ENCODE measurements around the gene GLTP.
"Not testable (repeated sequence)": the region's sequence is repeated elsewhere in the genome, so short reads cannot be mapped to it uniquely, and the experiment has no call there.

The GLTP gene

DNA sequence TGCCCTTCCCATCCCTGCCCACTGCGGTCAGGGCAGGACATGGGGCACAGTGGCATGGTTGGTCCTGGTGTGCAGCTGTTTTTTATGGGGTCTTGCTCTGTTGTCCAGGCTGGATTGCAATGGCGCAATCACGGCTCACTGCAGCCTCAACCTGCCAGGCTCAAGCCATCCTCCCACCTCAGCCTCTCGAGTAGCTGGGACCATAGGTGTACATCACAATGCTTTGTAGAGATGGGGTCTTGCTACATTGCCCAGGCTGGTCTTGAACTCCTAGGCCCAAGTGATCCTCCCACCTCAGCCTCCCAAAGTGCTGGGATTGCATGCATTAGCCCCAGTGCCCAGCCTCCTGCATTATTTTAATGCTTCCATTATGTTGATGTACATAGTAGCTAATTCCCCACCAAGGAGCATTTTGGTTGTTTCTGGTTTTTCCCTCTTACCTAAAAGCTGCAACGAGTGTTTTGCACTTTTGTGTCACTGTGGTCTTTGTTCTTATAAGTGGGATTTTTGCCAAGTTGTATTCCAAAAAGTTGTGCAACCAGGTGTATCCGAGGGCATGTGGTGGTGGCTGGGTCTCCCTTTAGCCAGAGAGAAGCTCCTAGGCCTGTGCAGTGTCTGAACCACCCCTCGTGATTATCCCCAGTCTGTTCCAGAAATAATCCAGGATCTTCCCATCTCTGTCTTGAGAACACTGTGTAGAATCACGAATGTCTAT lies 30.1 kb upstream of the GLTP start:
- in situ Hi-C loops (cut with HindIII; ENCODE audit: low pct_ligation_motif_present, low pct_unique_long_range_greater_than_20kb, low sequenced_read_pairs): no loop called here
- no peak for DNase-seq

DNA sequence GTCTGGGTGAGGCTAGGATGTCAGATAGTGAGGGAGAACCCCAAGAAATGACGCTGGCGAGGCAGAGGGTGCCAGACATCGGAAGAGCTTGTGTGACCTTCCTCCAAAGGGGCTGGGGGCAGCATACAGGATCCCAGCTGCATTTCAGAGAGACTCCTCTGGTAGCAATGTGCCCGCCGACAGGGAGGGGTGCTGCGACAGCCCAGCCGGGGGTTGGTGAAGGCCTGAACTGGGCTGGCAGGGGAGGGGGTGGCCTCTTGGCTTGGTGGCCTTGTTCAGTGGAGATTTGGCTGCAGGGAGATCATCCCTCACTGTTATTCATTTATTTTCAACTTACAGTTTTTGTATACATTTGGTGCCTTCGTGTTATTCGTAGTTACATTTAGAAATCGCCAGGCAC lies 25.0 kb upstream of the GLTP start:
- in situ Hi-C loops (cut with HindIII; ENCODE audit: low pct_ligation_motif_present, low pct_unique_long_range_greater_than_20kb, low sequenced_read_pairs): no loop called here

DNA sequence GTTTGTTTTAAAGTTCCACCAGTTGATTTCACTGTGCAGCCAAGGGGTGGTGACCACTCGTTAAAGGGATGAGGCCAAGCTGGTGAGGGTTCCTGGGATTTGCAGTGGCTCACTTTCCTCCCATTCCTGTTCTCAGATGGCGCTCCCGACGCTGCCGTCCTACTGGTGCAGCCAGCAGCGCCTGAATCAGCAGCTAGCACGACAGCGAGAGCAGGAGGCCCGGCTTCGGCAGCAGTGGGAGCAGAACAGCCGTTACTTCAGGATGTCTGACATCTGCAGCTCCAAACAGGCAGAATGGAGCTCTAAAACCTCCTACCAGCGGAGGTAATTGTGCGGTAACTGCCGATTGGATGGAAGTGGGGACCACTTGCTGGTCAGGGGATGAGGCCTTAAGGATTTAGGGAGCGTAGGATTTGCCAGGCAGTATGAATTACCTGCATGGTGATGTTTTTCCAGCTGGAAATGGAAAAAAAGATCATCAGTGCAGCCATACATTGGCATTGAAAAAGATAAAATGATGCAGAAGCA lies 22.6 kb upstream of the GLTP start:
- in situ Hi-C loops (cut with HindIII; ENCODE audit: low pct_ligation_motif_present, low pct_unique_long_range_greater_than_20kb, low sequenced_read_pairs): no loop called here

More for the DNA sequence above, 25.0 kb upstream of the GLTP start:
- no peak for DNase-seq

DNA sequence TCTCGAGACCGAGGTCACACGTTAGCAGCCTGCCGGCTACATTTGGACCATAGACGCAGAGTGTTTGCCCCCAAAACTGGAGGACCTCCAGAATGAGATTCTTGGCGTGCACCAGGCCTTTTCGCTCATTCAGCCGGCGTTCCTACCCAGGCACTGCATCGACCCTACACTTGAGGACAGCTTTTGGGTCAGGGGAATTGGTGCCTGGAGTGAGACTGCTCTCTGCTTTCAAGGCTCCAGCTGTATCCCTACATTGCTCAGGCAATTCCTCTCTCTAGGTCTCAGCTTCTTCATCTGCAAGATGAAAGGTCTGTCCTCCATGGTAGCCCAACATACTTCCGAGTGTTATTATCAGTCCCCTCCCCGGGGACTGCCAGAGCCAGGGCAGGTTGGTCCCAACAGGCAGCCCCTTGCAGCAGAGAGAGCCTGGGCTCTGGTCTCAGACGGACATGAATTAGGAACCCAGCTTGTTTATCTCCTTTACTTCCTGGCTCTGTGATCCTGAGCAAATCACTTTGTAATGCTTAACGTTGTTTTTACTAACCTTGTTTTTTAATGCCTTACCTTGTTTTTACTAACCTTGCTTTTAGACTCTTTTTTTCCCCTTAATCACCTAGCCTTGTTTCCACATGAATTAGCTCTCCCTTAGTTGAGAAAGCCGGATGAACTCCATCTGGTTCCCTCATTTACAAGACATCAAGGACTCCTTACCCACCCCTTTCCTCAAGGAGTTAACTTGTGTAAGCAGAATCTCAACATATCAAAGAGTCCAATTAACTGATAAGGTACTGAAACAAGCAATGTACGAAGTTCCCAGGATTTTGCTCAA lies 20.6 kb upstream of the GLTP start:
- peak; percentile 19 for DNase-seq
- in situ Hi-C loops (cut with HindIII; ENCODE audit: low pct_ligation_motif_present, low pct_unique_long_range_greater_than_20kb, low sequenced_read_pairs): no loop called here

More for the DNA sequence above, 22.6 kb upstream of the GLTP start:
- DNase-seq: no peak

DNA sequence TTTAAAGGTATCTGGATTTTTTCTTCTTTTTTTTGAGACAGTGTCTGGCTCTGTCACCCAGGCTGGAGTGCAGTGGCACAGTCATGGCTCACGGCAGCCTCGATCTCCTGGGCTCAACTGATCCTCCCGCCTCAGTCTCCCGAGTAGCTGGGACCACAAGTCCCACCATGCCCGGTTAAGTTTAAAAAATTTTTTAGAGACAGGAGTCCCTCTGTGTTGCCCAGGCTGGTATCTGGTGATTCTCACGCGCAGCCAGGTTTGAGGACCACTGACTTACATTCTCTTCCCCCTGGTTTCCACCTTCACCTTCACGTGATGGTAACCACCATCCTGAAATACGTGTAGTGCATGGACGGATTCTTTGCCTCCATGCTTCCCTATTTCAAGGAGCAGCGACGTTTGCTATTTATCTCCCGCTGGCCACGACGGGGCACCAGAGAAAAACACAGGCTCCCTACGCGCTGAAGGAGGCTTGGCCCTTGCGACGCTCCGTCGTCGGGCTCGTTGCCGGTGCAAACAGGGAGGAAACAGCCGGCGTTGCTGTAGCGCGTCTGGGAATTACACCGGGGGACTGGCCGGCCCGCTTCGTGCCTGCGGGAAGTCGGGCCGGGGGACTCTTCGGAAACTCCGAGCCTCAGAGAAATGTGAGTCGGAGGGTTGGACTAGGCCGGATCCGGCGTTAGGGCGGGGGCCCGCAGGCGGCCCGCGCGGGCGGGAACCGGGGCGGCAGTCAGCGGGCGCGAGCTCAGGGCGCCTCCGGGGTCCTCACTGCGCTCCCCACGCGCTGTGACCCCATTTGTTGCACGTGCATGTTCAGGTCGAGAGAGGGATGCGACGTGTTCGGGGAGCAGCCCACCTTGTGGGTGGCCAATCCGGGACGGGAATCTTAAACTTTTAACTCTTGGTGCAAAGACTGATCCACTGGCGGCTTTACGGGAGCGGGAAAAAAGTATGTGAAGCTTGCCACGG lies 19.7 kb upstream of the GLTP start, which contains the start of gene TCHP:
TCHP (plus strand) TSS at position 492 of the 969 bp plus-strand sequence. CDS start 2,753 bp downstream, outside the sequence.
- in situ Hi-C loops (cut with HindIII; ENCODE audit: low pct_ligation_motif_present, low pct_unique_long_range_greater_than_20kb, low sequenced_read_pairs): no loop called here

DNA sequence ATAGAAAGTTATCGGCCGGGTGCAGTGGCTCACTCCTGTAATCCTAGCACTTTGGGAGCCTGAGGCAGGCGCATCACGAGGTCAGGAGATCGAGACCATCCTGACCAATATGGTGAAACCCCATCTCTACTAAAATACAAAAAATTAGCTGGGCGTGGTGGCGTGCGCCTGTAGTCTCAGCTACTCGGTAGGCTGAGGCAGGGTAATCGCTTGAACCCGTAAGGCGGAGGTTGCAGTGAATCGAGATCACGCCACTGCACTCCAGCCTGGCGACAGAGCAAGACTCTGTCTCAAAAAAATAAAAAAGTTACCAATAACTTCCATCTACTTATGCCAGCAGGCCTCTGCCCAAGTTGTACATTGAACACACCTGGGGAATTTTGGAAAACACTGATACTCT lies 19.0 kb upstream of the GLTP start:
- in situ Hi-C loops (cut with HindIII; ENCODE audit: low pct_ligation_motif_present, low pct_unique_long_range_greater_than_20kb, low sequenced_read_pairs); DNase-seq: not testable (repeated sequence)

More for the DNA sequence above, 19.7 kb upstream of the GLTP start, which contains the start of gene TCHP:
- peak; percentile 95 for DNase-seq

DNA sequence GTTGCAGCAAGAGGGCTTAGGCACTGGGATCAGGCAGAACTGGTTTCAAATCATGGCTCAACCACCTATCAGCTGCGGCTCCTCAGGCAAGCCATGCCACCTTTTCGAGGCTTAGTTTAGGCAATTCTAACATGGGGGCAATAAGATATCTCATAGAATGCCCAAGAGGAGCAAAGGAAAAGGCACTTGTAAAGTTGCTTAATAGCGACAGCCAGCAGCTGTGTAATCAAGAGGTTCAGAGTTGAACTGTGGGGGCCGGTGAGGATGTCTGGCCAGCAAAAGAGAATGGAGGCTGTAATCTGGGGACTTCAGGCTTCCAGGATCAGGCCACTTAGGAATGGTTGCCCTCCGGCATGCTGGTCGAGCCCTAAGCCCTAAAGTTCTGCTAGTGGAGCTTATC lies 16.7 kb upstream of the GLTP start:
- in situ Hi-C loops (cut with HindIII; ENCODE audit: low pct_ligation_motif_present, low pct_unique_long_range_greater_than_20kb, low sequenced_read_pairs): no loop called here
- DNase-seq: no peak

DNA sequence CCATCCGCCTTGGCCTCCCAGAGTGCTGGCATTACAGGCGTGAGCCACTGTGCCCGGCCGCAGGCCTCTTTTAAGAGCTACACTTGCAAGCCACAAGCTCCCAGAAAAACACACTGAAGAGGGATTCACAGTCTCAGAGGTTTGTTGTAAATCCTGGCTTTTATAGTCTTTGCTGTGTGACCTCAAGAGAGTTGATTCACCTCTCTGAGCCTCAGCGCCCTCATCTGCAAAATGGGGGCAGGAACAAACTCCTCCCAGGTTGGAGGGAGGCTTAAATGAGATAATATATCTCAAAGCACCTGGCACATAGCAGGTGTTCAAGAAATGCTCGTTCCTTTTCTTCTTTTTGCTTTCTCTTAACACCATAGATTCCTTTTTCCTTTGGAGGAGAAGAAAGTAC lies 15.8 kb upstream of the GLTP start:
- in situ Hi-C loops (cut with HindIII; ENCODE audit: low pct_ligation_motif_present, low pct_unique_long_range_greater_than_20kb, low sequenced_read_pairs): no loop called here

DNA sequence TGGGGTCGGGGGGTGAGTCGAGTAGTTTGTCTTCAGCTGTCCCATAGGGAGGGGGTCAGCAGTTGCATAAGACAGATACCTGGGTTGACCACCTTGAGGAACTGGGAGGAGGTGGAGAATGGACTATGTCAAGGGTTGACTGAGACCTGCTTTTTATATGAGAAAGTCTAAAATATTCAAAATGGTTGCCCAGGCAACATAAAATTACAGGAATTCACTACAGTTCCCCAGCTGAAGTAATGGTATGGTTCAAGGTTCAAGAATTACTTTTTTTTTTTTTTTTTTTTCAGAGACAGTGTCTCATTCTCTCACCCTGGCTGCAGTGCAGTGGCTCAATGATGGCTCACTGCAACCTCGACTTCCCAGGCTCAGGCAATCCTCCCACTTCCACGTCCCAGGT lies 14.6 kb upstream of the GLTP start:
- no peak for DNase-seq
- in situ Hi-C loops (cut with HindIII; ENCODE audit: low pct_ligation_motif_present, low pct_unique_long_range_greater_than_20kb, low sequenced_read_pairs): no loop called here

More for the DNA sequence above, 15.8 kb upstream of the GLTP start:
- DNase-seq: no peak

DNA sequence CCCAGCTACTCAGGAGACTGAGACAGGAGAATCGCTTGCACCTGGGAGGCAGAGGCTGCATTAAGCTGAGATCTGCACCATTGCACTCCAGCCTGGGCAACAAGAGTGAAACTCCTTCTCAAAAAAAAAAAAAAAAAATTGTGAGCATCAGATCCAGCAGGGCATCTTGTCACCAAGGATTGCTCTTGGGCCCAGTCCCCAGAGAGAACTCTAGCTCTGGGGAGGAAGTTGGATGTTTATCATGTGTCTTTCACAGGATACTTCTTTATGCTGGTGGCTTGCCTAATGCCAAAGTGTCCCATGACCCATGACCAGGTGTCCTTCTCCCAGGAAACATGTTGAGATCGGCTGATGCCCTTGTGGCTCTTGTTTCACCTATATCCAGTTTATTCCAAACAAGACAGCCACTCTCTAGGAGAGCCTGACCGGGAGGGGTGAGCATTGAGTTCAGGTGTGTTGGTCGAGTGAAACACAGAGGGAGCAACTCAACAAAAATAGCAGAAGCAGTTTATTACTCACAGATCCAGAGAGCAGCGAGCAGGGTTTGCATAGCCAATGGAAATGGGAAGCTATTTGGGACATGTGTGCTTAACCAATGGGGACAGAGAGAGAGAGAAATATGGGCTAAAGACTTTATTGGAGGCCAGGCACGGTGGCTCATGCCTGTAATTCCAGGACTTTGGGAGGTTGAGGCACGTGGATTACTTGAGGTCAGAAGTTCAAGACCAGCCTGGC lies 13.1 kb upstream of the GLTP start:
- in situ Hi-C loops (cut with HindIII; ENCODE audit: low pct_ligation_motif_present, low pct_unique_long_range_greater_than_20kb, low sequenced_read_pairs): no loop called here
- DNase-seq: no peak

DNA sequence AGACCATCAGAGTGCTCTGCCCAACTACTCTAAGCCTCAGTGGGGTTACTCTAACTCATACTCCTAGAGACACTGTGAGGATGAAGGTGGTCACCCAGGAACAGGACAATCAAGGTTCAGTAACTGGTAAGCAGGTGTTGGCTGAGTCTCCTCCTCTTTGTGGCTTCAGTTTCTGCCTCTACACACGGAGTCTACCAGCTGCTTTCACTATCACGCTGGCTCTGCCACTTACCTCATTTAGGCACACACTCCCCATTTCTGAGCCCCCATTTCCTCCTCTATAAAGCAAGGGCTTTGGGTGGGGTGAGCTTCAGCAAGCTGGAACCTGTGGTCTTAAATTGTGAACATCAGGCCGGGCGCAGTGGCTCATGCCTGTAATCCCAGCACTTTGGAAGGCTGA lies 12.4 kb upstream of the GLTP start:
- DNase-seq: no peak
- in situ Hi-C loops (cut with HindIII; ENCODE audit: low pct_ligation_motif_present, low pct_unique_long_range_greater_than_20kb, low sequenced_read_pairs): no loop called here

DNA sequence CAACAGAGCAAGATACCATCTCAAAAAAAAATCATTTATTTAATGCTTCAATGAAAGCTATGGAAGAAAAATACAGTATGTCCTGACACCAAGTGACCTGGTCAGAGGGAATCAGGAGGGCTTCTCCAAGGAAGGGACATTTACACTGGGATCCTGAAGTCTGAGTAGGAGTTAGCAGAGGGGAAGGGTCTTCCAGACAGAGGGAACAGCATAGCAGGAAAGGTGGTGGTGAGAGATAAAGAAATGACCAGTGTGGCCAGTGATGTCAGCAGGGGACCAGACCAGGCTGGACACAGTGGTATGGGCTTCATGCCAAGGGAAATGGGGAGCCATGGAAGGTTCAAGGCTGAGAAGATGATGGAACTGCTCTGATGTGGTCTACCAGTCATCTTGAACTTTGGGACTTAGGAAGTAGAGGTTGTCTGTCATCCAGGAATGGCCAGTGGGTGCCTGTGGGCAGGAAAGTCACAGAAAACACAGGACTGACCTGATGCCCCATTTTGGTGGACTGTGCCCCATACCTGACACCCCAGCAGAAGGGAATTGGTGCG lies 11.9 kb upstream of the GLTP start:
- in situ Hi-C loops (cut with HindIII; ENCODE audit: low pct_ligation_motif_present, low pct_unique_long_range_greater_than_20kb, low sequenced_read_pairs): no loop called here
- DNase-seq: no peak

DNA sequence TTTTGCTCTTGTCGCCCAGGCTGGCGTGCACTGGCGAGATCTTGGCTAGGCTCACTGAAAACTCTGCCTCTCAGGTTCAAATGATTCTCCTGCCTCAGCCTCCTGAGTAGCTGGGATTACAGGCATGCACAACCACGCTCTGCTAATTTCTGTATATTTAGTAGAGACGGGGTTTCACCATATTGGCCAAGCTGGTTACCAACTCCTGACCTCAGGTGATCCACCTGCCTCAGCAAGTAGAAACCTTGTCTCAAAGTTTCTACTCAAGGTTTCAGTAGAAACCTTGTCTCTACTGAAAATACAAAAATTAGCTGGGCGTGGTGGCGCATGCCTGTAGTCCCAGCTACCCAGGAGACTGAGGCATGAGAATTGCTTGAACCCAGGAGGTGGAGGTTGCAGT lies 11.4 kb upstream of the GLTP start:
- DNase-seq; in situ Hi-C loops (cut with HindIII; ENCODE audit: low pct_ligation_motif_present, low pct_unique_long_range_greater_than_20kb, low sequenced_read_pairs): not testable (repeated sequence)

DNA sequence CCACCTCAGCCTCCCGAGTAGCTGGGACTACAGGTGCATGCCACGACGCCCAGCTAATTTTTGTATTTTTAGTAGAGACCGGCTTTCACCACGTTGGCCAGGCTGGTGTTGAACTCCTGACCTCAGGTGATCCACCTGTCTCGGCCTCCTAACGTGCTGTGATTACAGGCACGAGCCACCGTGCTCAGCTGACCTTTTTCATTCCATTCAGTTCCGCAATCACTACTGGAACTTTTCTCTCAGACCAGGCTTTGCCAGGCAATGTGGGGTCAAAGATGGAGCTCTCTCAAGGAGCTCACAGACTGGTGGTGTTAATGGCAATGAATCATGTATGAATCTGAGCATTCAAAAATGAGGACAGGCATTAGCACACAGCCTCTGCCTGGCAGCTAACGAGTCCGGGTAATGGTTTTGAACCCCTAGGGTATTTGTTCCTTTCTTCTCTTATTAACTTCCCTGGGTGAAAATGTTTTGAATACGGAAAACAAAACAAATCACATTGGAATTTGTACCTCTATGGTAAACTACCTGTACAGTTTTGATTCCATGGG lies 10.4 kb upstream of the GLTP start:
- no peak for DNase-seq
- in situ Hi-C loops (cut with HindIII; ENCODE audit: low pct_ligation_motif_present, low pct_unique_long_range_greater_than_20kb, low sequenced_read_pairs): no loop called here

DNA sequence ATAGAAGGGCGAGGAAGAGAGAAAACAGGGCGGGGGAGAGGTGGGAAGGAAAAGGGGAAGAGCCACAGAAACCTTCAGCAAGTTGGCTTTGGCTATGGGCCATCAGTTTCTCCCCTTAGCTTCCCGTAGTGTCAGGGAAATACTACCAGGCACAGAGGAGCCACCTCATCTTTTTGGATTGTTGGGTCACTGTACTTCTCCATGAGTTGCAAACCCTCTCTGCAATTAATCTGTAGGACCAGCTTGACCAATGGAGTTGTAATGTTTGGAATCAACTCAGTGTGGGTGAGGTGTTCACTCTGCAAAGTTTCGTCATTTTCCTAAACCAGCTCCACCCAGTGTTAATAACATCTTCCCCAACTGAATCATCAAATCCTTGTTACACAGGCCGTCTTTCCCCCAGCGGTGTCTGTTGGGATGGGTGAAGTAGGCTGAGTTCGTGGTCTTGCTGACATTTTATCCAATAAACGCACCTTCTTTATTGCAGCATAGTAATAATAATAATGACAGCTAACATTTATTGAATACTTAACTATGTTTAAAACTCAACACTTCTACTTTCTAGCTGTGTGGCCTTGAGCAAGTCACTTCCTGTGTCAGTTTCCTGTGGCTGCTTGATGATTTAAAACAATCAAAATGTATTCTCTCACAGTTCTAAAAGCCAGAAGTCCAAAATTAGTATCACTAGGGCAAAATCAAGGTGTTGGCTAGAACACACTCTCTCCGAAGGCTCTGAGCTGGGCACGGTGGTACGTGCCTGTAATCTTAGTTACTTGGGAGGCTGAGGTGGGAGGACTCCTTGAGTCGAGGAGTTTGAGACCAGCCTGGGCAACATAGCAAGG lies 8.1 kb upstream of the GLTP start:
- no peak for DNase-seq
- in situ Hi-C loops (cut with HindIII; ENCODE audit: low pct_ligation_motif_present, low pct_unique_long_range_greater_than_20kb, low sequenced_read_pairs): no loop called here

DNA sequence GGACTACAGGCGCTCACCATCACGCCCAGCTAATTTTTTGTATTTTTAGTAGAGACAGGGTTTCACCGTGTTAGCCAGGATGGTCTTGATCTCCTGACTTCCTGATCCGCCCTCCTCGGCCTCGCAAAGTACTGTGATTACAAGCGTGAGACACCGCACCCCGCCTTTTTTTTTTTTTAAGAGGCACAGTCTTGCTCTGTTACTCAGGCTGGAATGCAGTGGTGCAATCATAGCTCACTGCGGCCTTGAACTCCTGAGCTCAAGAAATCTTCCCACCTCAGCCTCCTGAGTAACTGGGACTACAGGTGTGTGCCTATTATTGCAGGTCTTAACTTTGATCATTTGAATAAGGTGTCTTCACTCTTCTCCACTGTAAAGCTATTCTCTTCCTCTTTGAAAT lies 5.3 kb upstream of the GLTP start:
- DNase-seq: no peak
- in situ Hi-C loops (cut with HindIII; ENCODE audit: low pct_ligation_motif_present, low pct_unique_long_range_greater_than_20kb, low sequenced_read_pairs): no loop called here

Data from ACHN (cell line).